GM19193 (cell line): ENCODE data around the gene NFASC.

ENCODE experiments used
- POLR2A ChIP-seq: IDR thresholded peaks from 4 replicates; pipeline ENCODE4 v1.6.1; 2011; ENCODE audit not compliant: insufficient read depth, insufficient read length; ENCODE audit errors: extremely low read depth

Gene NFASC

GRCh38 chr1:204872262-204872881 lies 1.7 kb downstream of the NFASC start:
- TF ChIP-seq POLR2A: no peak

GRCh38 chr1:204873176-204873575 lies 2.5 kb downstream of the NFASC start:
- no peak for TF ChIP-seq POLR2A

DNA sequence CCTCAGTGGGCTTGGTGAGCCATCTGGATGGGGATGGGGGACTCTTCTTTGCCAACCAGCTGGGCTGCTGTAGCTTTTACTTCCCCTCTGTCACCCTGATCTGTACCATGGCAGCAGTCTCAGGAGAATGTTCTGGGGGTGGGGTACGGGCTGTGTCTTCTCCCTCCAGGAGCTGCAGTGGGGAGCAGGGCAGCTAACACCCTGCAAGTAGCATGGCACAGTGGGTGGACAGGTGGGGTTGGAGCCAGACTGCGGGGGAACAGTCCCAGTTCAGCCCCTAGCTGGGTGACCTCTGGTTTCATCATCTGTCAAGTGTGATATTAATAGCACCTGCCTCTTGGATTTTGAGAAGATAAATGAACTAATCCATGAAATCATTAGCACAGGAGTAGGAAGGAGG lies 3.1 kb downstream of the NFASC start:
- no peak for TF ChIP-seq POLR2A

GRCh38 chr1:204874274-204874673 lies 3.6 kb downstream of the NFASC start:
- TF ChIP-seq POLR2A: no peak

GRCh38 chr1:204875255-204875654 lies 4.6 kb downstream of the NFASC start:
- no peak for TF ChIP-seq POLR2A

DNA sequence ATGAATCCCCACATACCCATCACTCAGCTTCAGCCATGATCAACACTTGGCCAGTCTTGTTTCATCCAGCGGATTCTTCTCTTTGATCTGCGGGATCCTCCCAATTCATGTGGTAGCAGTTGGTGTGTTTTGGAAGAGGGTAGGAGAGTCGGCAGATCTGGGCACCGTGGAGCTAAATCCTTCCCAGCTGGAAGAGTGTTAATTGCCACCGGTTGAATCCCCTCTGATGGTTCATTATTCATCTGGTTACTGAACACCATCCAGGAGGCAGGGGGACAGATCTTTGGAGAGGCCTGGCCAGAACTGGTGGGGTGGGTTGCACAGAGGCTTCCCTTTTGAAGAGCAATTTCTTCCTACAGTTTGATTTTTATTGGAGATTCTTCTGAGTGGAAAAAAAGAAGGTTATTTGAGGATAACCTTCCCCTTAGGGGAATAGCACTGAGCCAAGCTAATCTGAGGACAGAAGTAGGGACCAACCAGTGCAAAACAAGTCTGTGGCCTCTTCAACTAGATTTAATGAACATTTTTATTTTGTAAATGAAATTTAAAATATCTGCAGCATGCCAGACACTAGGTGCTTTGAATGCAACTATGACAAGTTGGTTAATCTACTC lies 8.1 kb downstream of the NFASC start:
- no peak for TF ChIP-seq POLR2A

DNA sequence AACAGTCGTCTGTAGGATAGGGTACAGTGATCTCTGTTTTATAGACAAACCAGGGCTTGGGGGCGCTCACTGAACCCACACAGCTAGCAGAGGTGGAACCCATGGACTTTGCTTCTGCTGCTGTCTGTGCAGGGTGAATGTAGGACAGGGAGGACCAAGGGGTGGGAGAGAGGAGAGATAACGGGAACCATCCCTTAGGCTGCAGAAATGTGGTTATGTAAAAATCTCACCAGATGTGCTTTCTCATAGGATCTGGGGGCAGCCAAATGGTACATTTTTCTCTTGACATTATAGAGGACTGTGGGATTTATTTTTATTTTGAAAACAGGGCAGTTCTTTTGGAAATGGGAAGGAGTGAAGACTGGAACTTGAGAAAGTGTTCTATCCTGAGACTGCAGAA lies 8.7 kb downstream of the NFASC start:
- no peak for TF ChIP-seq POLR2A

- TF ChIP-seq POLR2A: no peak
Observed at GRCh38 chr1:204880906-204881305, 10.2 kb downstream of the NFASC start.

DNA sequence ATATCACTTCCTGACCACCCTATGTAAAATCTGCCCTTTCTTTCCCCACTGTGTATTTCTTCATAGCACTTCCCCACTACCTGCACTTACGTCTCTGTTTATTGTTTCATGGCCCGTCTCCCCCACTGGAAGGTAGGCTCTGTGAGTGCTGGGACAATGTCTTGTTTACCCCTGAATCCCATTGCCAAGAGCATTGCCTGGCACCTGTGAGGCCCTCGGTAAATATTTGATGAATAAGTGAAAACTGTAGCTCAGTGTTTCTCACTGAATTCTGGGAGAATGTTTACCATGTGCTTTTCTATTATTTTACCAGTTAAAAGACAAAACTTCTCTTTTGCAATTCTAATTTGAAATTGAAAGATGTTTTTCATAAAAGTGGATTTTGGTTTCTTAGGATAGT lies 11.8 kb downstream of the NFASC start:
- no peak for TF ChIP-seq POLR2A

GRCh38 chr1:204883405-204883804 lies 12.7 kb downstream of the NFASC start:
- no peak for TF ChIP-seq POLR2A

DNA sequence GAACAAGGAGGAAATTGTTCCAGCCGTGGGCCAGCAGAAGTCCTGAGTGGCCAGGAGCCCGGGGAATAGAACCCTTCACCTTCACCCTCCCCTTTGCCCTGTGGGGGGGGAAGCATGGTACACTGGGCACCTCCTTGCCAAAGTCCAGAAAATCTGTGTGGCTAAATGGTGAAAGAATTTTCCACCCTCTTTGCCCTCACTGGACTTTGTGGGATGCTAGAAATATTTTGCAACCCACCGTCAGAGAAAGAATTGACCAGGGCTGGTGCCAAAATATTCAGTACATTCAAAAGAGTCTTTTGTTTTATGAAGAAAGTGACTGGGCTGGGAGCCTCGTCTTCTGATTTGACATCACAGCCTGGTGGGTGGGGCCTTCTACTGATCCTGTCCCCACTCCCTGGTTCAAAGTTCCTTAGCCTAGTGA lies 14.6 kb downstream of the NFASC start:
- no peak for TF ChIP-seq POLR2A

DNA sequence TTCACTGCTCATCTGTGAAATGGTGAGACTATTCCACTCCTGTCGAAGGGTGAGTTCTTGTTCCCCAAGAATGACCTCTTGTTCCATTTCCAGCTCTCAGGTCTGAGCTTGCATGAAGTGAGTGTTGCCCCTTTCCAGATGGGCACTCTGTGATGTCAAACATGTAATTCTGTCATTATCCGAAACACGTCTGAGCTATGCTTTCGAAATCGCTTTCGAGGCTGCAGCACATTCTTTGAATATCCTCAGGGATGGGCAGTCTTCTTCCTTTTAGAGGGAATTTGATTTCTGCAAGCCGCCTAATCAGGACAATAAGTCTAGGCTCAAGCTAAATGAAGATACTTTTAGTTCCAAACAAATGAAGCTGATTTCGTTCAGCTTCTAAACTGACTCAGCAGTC lies 15.1 kb downstream of the NFASC start:
- no peak for TF ChIP-seq POLR2A

GRCh38 chr1:204887846-204888245 lies 17.2 kb downstream of the NFASC start:
- TF ChIP-seq POLR2A: no peak

DNA sequence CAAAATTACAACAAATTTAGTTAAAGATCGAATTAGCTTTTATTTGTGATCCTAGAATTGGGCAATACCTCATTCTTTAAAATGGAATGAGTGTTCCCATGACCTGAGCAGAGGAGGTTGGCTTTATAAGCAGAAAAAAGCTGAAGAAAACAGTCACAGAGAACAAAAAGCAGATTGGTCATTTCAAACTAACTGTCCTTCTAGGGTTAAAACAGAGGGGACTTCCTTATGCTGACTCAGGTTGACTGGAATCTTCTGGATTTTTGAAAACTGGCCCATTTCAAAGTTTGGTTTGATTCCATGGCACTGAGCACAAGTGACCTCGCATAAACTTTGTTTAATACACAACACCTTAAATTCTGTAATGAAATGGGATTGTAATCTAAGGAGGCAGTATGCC lies 17.6 kb downstream of the NFASC start:
- TF ChIP-seq POLR2A: no peak

DNA sequence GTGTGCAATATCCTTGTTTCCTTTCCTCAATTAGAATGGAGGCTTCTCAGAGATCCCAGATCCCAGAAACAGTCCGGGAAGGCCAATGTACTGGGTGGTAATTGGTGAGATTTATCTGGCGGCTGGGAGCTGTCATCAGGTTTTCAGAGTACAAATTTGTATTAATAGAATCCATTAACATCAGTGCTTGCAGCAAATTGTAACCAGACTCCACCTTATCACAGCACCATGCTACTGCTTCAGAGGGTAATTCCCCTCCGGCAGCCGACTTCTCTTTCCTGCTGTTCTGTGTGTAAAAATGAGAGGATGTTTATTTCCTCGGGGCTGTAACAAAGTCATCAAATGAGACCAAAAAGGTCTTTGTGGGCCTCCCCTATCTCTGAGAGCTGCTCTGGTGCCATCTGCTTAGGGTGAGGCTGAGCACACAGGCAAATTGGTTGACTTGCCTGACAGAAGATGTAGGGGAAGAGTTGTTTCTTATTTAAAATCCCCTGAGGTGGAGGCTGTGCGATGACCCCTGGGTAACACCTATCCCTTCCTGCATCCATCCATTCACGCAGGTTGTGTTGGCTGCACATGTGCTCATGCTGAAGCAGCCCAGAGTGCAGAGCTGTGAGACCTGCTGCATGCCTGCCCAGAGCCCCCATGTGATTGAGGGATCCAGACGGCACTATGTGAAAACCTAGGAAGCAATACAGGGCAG lies 19.2 kb downstream of the NFASC start:
- no peak for TF ChIP-seq POLR2A

- no peak for TF ChIP-seq POLR2A
Observed at GRCh38 chr1:204891860-204892259, 21.2 kb downstream of the NFASC start.
